ENCODE results near the gene NEDD4L.
"Not testable (repeated sequence)": the region's sequence is repeated elsewhere in the genome, so short reads cannot be mapped to it uniquely, and the experiment has no call there.

NEDD4L gene

GRCh38 chr18:58241026-58241679 is 197.1 kb downstream of the NEDD4L start:
- no peak for DNase-seq (ENCODE audit: low read depth)

GRCh38 chr18:58241877-58242276 is 197.9 kb downstream of the NEDD4L start:
- DNase-seq (ENCODE audit: low read depth): no peak

GRCh38 chr18:58242435-58242834 is 198.4 kb downstream of the NEDD4L start:
- no peak for DNase-seq (ENCODE audit: low read depth)

GRCh38 chr18:58242968-58243367 is 198.9 kb downstream of the NEDD4L start:
- DNase-seq (ENCODE audit: low read depth): no peak

GRCh38 chr18:58243401-58243800 is 199.4 kb downstream of the NEDD4L start:
- no peak for DNase-seq (ENCODE audit: low read depth)

- no peak for DNase-seq (ENCODE audit: low read depth)
Measured at GRCh38 chr18:58247363-58247834, 203.4 kb downstream of the NEDD4L start.

GRCh38 chr18:58249712-58250111 is 205.7 kb downstream of the NEDD4L start:
- no peak for DNase-seq (ENCODE audit: low read depth)

GRCh38 chr18:58251416-58251815 is 207.4 kb downstream of the NEDD4L start:
- DNase-seq (ENCODE audit: low read depth): no peak

- DNase-seq (ENCODE audit: low read depth): no peak
Measured at GRCh38 chr18:58252166-58252565, 208.1 kb downstream of the NEDD4L start.

GRCh38 chr18:58253318-58253717 is 209.3 kb downstream of the NEDD4L start:
- DNase-seq (ENCODE audit: low read depth): no peak

- no peak for DNase-seq (ENCODE audit: low read depth)
Measured at GRCh38 chr18:58253871-58254270, 209.8 kb downstream of the NEDD4L start.

GRCh38 chr18:58254873-58255511 is 211.0 kb downstream of the NEDD4L start:
- DNase-seq (ENCODE audit: low read depth): no peak

- DNase-seq (ENCODE audit: low read depth): no peak
Measured at GRCh38 chr18:58255701-58256311, 211.8 kb downstream of the NEDD4L start.

- DNase-seq (ENCODE audit: low read depth): no peak
Measured at GRCh38 chr18:58256316-58257080, 212.5 kb downstream of the NEDD4L start.

GRCh38 chr18:58257461-58257860 is 213.4 kb downstream of the NEDD4L start:
- no peak for DNase-seq (ENCODE audit: low read depth)

GRCh38 chr18:58258692-58259342 is 214.8 kb downstream of the NEDD4L start:
- no peak for DNase-seq (ENCODE audit: low read depth)

- no peak for DNase-seq (ENCODE audit: low read depth)
Measured at GRCh38 chr18:58263055-58263957, 219.3 kb downstream of the NEDD4L start.

- no peak for DNase-seq (ENCODE audit: low read depth)
Measured at GRCh38 chr18:58264075-58264474, 220.0 kb downstream of the NEDD4L start.

- no peak for DNase-seq (ENCODE audit: low read depth)
Measured at GRCh38 chr18:58264840-58265239, 220.8 kb downstream of the NEDD4L start.

GRCh38 chr18:58265489-58265888 is 221.5 kb downstream of the NEDD4L start:
- DNase-seq (ENCODE audit: low read depth): not testable (repeated sequence)

- no peak for DNase-seq (ENCODE audit: low read depth)
Measured at GRCh38 chr18:58266291-58266690, 222.3 kb downstream of the NEDD4L start.
